ENCODE measurements around the gene SDS.
"Not testable (repeated sequence)": the region's sequence is repeated elsewhere in the genome, so short reads cannot be mapped to it uniquely, and the experiment has no call there.

Gene SDS

GRCh38 chr12:113381220-113381619 lies 22.5 kb downstream of the SDS start:
- no peak for DNase-seq (ENCODE audit: low spot score)
- no peak for FAIRE-seq

GRCh38 chr12:113378291-113378690 lies 25.4 kb downstream of the SDS start:
- no peak for FAIRE-seq

GRCh38 chr12:113374823-113375428 lies 28.8 kb downstream of the SDS start:
- FAIRE-seq, result no peak

More at GRCh38 chr12:113378291-113378690, 25.4 kb downstream of the SDS start:
- DNase-seq (ENCODE audit: low spot score), result no peak

GRCh38 chr12:113373969-113374368 lies 29.7 kb downstream of the SDS start:
- DNase-seq (ENCODE audit: low spot score) (no peak), FAIRE-seq (no peak)

More at GRCh38 chr12:113374823-113375428, 28.8 kb downstream of the SDS start:
- no peak for DNase-seq (ENCODE audit: low spot score)

GRCh38 chr12:113373440-113373839 lies 30.2 kb downstream of the SDS start:
- DNase-seq (ENCODE audit: low spot score), result no peak
- no peak for FAIRE-seq

GRCh38 chr12:113372371-113372770 lies 31.3 kb downstream of the SDS start:
- DNase-seq (ENCODE audit: low spot score), result no peak
- FAIRE-seq, result no peak

- no peak for DNase-seq (ENCODE audit: low spot score)
- FAIRE-seq, result no peak
Observed at GRCh38 chr12:113371808-113372207, 31.9 kb downstream of the SDS start.

- DNase-seq (ENCODE audit: low spot score) (no peak), FAIRE-seq (no peak)
Observed at GRCh38 chr12:113370923-113371682, 32.6 kb downstream of the SDS start.

GRCh38 chr12:113369391-113369985 lies 34.2 kb downstream of the SDS start:
- no peak for DNase-seq (ENCODE audit: low spot score)
- no peak for FAIRE-seq

- FAIRE-seq, result no peak
- DNase-seq (ENCODE audit: low spot score), result no peak
Observed at GRCh38 chr12:113368331-113368730, 35.4 kb downstream of the SDS start.

GRCh38 chr12:113366827-113367226 lies 36.9 kb downstream of the SDS start:
- no peak for FAIRE-seq
- no peak for DNase-seq (ENCODE audit: low spot score)

GRCh38 chr12:113365639-113366395 lies 37.9 kb downstream of the SDS start:
- DNase-seq (ENCODE audit: low spot score) (no peak), FAIRE-seq (no peak)

GRCh38 chr12:113364698-113365097 lies 39.0 kb downstream of the SDS start:
- FAIRE-seq (no peak), DNase-seq (ENCODE audit: low spot score) (no peak)

- FAIRE-seq, result no peak
- no peak for DNase-seq (ENCODE audit: low spot score)
Observed at GRCh38 chr12:113361574-113362370, 41.9 kb downstream of the SDS start.

- no peak for DNase-seq (ENCODE audit: low spot score)
- FAIRE-seq, result no peak
Observed at GRCh38 chr12:113359939-113360748, 43.5 kb downstream of the SDS start.

GRCh38 chr12:113359133-113359938 lies 44.4 kb downstream of the SDS start:
- DNase-seq (ENCODE audit: low spot score) (no peak), FAIRE-seq (no peak)

GRCh38 chr12:113358381-113359132 lies 45.1 kb downstream of the SDS start, which contains the start of gene PLBD2:
PLBD2 (plus strand) TSS chr12:113358587; CDS start chr12:113358601, 14 bp downstream.
- DNase-seq (ENCODE audit: low spot score), result peak; percentile 72
- FAIRE-seq, result no peak

- FAIRE-seq; DNase-seq (ENCODE audit: low spot score): not testable (repeated sequence)
Observed at GRCh38 chr12:113354192-113354591, 49.5 kb downstream of the SDS start.

All from RCC 7860 (cell line).